WTC11 (cell line): ENCODE results near the gene ZNF423. TPM values are rescaled to one million over a fixed set of nuclear protein-coding genes. Genes with fewer than 3 reads are reported as not detected.

Experiments
- ATAC-seq: fragments of 200-7000 bp; cut with Tn5 transposase; 2 replicates; pipeline ENCODE4 v1.10.0; 2021; ENCODE audit warnings: mild to moderate bottlenecking, moderate library complexity
- Bru-seq: library from RNA; stranded (reverse); fragments of 400-500 nt; gene quantifications from one replicate; lab custom pipeline; 2021; lab: Mats Ljungman, UMichigan
- CTCF ChIA-PET: fragments of 300-600 bp; sonication (Branson Sonifier 250); formaldehyde crosslinking; loops from one replicate; lab custom pipeline; 2021; ENCODE audit warnings: antibody characterized with exemption; lab: Charles Lee
- POLR2A ChIA-PET: fragments of 350-600 bp; sonication (Branson Sonifier 250); formaldehyde crosslinking; loops from one replicate; lab custom pipeline; 2021; ENCODE audit warnings: antibody characterized with exemption; lab: Charles Lee
- DNase-seq: peaks from one replicate; pipeline ENCODE4 v3.0.0; 2021; ENCODE audit warnings: low spot score
- H3K27ac Mint-ChIP-seq: 2 replicates; pipeline ENCODE4 v1.8.0; 2021; ENCODE audit warnings: mixed read lengths
- H3K27me3 Mint-ChIP-seq: 2 replicates; pipeline ENCODE4 v1.8.0; 2021; ENCODE audit warnings: low read depth, mild to moderate bottlenecking, moderate library complexity, mixed read lengths
- H3K36me3 Mint-ChIP-seq: 2 replicates; pipeline ENCODE4 v1.8.0; 2021; ENCODE audit warnings: mixed read lengths
- H3K4me1 Mint-ChIP-seq: 2 replicates; pipeline ENCODE4 v1.8.0; 2022; ENCODE audit warnings: mixed read lengths
- H3K4me3 Mint-ChIP-seq: 2 replicates; pipeline ENCODE4 v1.8.0; 2021; ENCODE audit warnings: mild to moderate bottlenecking, moderate library complexity, mixed read lengths
- H3K9me3 Mint-ChIP-seq: 2 replicates; pipeline ENCODE4 v1.8.0; 2021; ENCODE audit warnings: mixed read lengths
- ATF3 ChIP-seq: sonication (generic); formaldehyde crosslinking; conservative IDR thresholded peaks from 2 replicates; pipeline ENCODE4 v1.8.1; 2022; ENCODE audit warnings: mild to moderate bottlenecking, missing genetic modification reagents
- CREB1 ChIP-seq: sonication (generic); formaldehyde crosslinking; IDR thresholded peaks from 2 replicates; pipeline ENCODE4 v1.8.0; 2023; ENCODE audit warnings: mild to moderate bottlenecking, missing genetic modification reagents
- E2F5 ChIP-seq: sonication (generic); formaldehyde crosslinking; IDR thresholded peaks from 2 replicates; pipeline ENCODE4 v1.8.1; 2022; ENCODE audit warnings: mild to moderate bottlenecking, moderate library complexity, missing genetic modification reagents
- ERG ChIP-seq: fragments of 250-450 bp; sonication (Bioruptor Pico); IDR thresholded peaks from 2 replicates; pipeline ENCODE4 v1.8.0; 2021; ENCODE audit warnings: mild to moderate bottlenecking
- GTF2I ChIP-seq: fragments of 250-450 bp; sonication (Bioruptor Pico); conservative IDR thresholded peaks from 2 replicates; pipeline ENCODE4 v1.4.0; 2021; ENCODE audit warnings: mild to moderate bottlenecking
- HMGA2 ChIP-seq: fragments of 250-450 bp; sonication (Bioruptor Pico); IDR thresholded peaks from 2 replicates; pipeline ENCODE4 v1.4.0; 2021; ENCODE audit warnings: mild to moderate bottlenecking, moderate library complexity
- MXD4 ChIP-seq: fragments of 250-450 bp; sonication (Bioruptor Pico); IDR thresholded peaks from 2 replicates; pipeline ENCODE4 v1.8.0; 2021; ENCODE audit warnings: mild to moderate bottlenecking, moderate library complexity, borderline replicate concordance
- NFYB ChIP-seq: sonication (generic); formaldehyde crosslinking; conservative IDR thresholded peaks from 2 replicates; pipeline ENCODE4 v1.8.0; 2022; ENCODE audit warnings: low read depth, missing genetic modification reagents
- NR3C1 ChIP-seq: sonication (generic); formaldehyde crosslinking; conservative IDR thresholded peaks from 2 replicates; pipeline ENCODE4 v1.8.1; 2023; ENCODE audit warnings: low read depth, mild to moderate bottlenecking, missing genetic modification reagents
- SMAD4 ChIP-seq: sonication (generic); formaldehyde crosslinking; IDR thresholded peaks from 2 replicates; pipeline ENCODE4 v1.8.0; 2022; ENCODE audit warnings: mild to moderate bottlenecking, missing genetic modification reagents
- STAT6 ChIP-seq: sonication (generic); formaldehyde crosslinking; conservative IDR thresholded peaks from 2 replicates; pipeline ENCODE4 v1.8.1; 2023; ENCODE audit warnings: mild to moderate bottlenecking, low read depth, missing genetic modification reagents, moderate library complexity
- ZNF232 ChIP-seq: sonication (generic); formaldehyde crosslinking; IDR thresholded peaks from 2 replicates; pipeline ENCODE4 v1.8.0; 2022; ENCODE audit warnings: mild to moderate bottlenecking, missing genetic modification reagents
- ZNF263 ChIP-seq: sonication (generic); formaldehyde crosslinking; IDR thresholded peaks from 2 replicates; pipeline ENCODE4 v1.8.1; 2022; ENCODE audit warnings: low read depth, mild to moderate bottlenecking, moderate library complexity, missing genetic modification reagents
- ZNF317 ChIP-seq: sonication (generic); formaldehyde crosslinking; IDR thresholded peaks from 2 replicates; pipeline ENCODE4 v1.8.1; 2023; ENCODE audit warnings: low read depth, mild to moderate bottlenecking, moderate library complexity, missing genetic modification reagents, borderline replicate concordance
- ZNF416 ChIP-seq: fragments of 250-450 bp; sonication (Bioruptor Pico); IDR thresholded peaks from 2 replicates; pipeline ENCODE4 v1.9.0; 2021; ENCODE audit warnings: mild to moderate bottlenecking, inconsistent platforms
- ZNF512 ChIP-seq: sonication (generic); formaldehyde crosslinking; IDR thresholded peaks from 2 replicates; pipeline ENCODE4 v1.8.1; 2022; ENCODE audit warnings: missing genetic modification reagents, borderline replicate concordance
- ZNF532 ChIP-seq: fragments of 250-450 bp; sonication (Bioruptor Pico); IDR thresholded peaks from 2 replicates; pipeline ENCODE4 v1.9.0; 2021; ENCODE audit warnings: mild to moderate bottlenecking, borderline replicate concordance
- long read RNA-seq, 3 experiments: library from RNA in 1 of 3; library from capped mRNA in 1 of 3; library from polyadenylated mRNA in 1 of 3; unstranded in 2 of 3; stranded (forward) in 1 of 3; transcript quantifications; one replicate each; pipeline ENCODE4 v2.0.0, GENCODE V29; 2021
- total RNA-seq: library from RNA; stranded (reverse); gene quantifications from 3 replicates; pipeline ENCODE4 v1.2.3, GENCODE V29; 2021

Gene ZNF423
- total RNA-seq, result 37.6 to 38.8 TPM (median 38.6 TPM) in 3 replicates
- percentile 64 among the genes with signal in this experiment for Bru-seq, nascent RNA
- long read RNA-seq, experiment 1, full-length matches to known transcripts, result 45 of 111 reads
- long read RNA-seq, experiment 1, partial matches to known transcripts, result 48 of 111 reads
- long read RNA-seq, experiment 1, other reads (novel, unspliced or antisense), result 18 of 111 reads
- long read RNA-seq, experiment 2, full-length matches to known transcripts, result 5 of 34 reads
- long read RNA-seq, experiment 2, partial matches to known transcripts, result 24 of 34 reads
- long read RNA-seq, experiment 2, other reads (novel, unspliced or antisense), result 5 of 34 reads
- long read RNA-seq, experiment 3, partial matches to known transcripts, result 0 of 2 reads
- long read RNA-seq, experiment 3, other reads (novel, unspliced or antisense), result 2 of 2 reads

GRCh38 chr16:49855822-49856671, at the start of gene ZNF423:
ZNF423 (minus strand) TSS chr16:49856112; CDS start chr16:49855774, 338 bp downstream.
- CTCF ChIA-PET, result interaction anchor here (0.7 to 12.1 kb wide), 13 partner anchors 18 to 448 kb away, joined by 3 to 199 read pairs (median 10); partner anchors contain the start of gene CNEP1R1
- no peak for ATAC-seq
- Mint-ChIP-seq H3K36me3 (no peaks in the 10 kb centered on the region), H3K4me3 (peak within 1 kb of the TSS; percentile 85), H3K27me3 (peaks cover 25% of the 10 kb centered on the region), H3K27ac (peak within 1 kb of the TSS; percentile 84; the same call in 1 of the 2 replicates), H3K9me3 (no peaks in the 10 kb centered on the region), H3K4me1 (peaks cover 39% of the 10 kb centered on the region)
- DNase-seq, result peak; percentile 44
- TF ChIP-seq ZNF232 (CRISPR knock-in tag) (no peak), ZNF263 (CRISPR knock-in tag) (no peak), MXD4 (CRISPR knock-in tag) (no peak), STAT6 (CRISPR knock-in tag) (no peak), ZNF416 (CRISPR knock-in tag) (no peak), ZNF317 (CRISPR knock-in tag) (no peak), SMAD4 (CRISPR knock-in tag) (no peak), E2F5 (no peak), ZNF532 (CRISPR knock-in tag) (no peak), HMGA2 (CRISPR knock-in tag) (no peak), ATF3 (CRISPR knock-in tag) (no peak), ZNF512 (no peak), NFYB (CRISPR knock-in tag) (no peak), CREB1 (CRISPR knock-in tag) (no peak), ERG (CRISPR knock-in tag) (no peak), NR3C1 (CRISPR knock-in tag) (no peak), GTF2I (CRISPR knock-in tag) (no peak)
- POLR2A ChIA-PET, result no interaction called here
